DOHH2 (cell line): ENCODE results near the gene FAM8A1.

Source experiments
- H3F3A ChIP-seq: fragments of 200-600 bp; sonication (generic), shearing (Covaris generic); 2 replicates; pipeline ENCODE4 v1.6.0; 2016; ENCODE audit warnings: antibody characterized with exemption, mild to moderate bottlenecking; ENCODE audit not compliant: control insufficient read depth, insufficient read depth
- H3K27ac ChIP-seq: fragments of 200-600 bp; sonication (generic); 2 replicates; pipeline ENCODE4 v1.5.1; 2014; ENCODE audit warnings: low read depth, mild to moderate bottlenecking, low read length, moderate library complexity
- H3K27me3 ChIP-seq: fragments of 200-600 bp; sonication (generic); 2 replicates; pipeline ENCODE4 v1.6.1; 2014; ENCODE audit warnings: mild to moderate bottlenecking, low read length, mixed read lengths; ENCODE audit not compliant: control insufficient read depth
- H3K36me3 ChIP-seq: fragments of 200-600 bp; sonication (generic); 2 replicates; pipeline ENCODE4 v1.6.1; 2014; ENCODE audit warnings: mild to moderate bottlenecking, low read length, moderate library complexity, mixed read lengths; ENCODE audit not compliant: control insufficient read depth
- H3K4me1 ChIP-seq: fragments of 200-600 bp; sonication (generic); 2 replicates; pipeline ENCODE4 v1.6.1; 2014; ENCODE audit warnings: mild to moderate bottlenecking, low read length, mixed read lengths; ENCODE audit not compliant: control insufficient read depth
- H3K4me2 ChIP-seq: fragments of 200-600 bp; sonication (generic); 2 replicates; pipeline ENCODE4 v1.6.0; 2014; ENCODE audit warnings: mild to moderate bottlenecking, low read length, moderate library complexity
- H3K4me3 ChIP-seq: fragments of 200-600 bp; sonication (generic); 2 replicates; pipeline ENCODE4 v1.5.1; 2014; ENCODE audit warnings: mild to moderate bottlenecking, low read length, mixed read lengths
- H3K79me2 ChIP-seq: fragments of 200-600 bp; sonication (generic); 2 replicates; pipeline ENCODE4 v1.6.1; 2014; ENCODE audit warnings: mild to moderate bottlenecking, low read length, mixed read lengths; ENCODE audit not compliant: control insufficient read depth
- H3K9me2 ChIP-seq: fragments of 200-600 bp; sonication (generic); replicated peaks from 2 replicates; pipeline ENCODE4 v1.6.1; 2014; ENCODE audit warnings: mild to moderate bottlenecking, low read length, mixed read lengths; ENCODE audit not compliant: control insufficient read depth
- H3K9me3 ChIP-seq: fragments of 200-600 bp; sonication (generic); 2 replicates; pipeline ENCODE4 v1.6.1; 2014; ENCODE audit warnings: antibody characterized with exemption, low read length, mixed read lengths; ENCODE audit not compliant: control insufficient read depth, insufficient read depth
- H4K20me1 ChIP-seq: fragments of 200-600 bp; sonication (generic); 2 replicates; pipeline ENCODE4 v1.6.0; 2014; ENCODE audit warnings: low read depth, mild to moderate bottlenecking, antibody characterized with exemption, low read length, moderate library complexity; ENCODE audit not compliant: control insufficient read depth, insufficient read depth
- CTCF ChIP-seq: fragments of 200-600 bp; sonication (generic); IDR thresholded peaks from one replicate; pipeline ENCODE4 v1.5.1; 2014; ENCODE audit warnings: antibody characterized with exemption, mild to moderate bottlenecking, low read depth, low read length; ENCODE audit not compliant: poor library complexity, severe bottlenecking
- EZH2phosphoT487 ChIP-seq: fragments of 200-600 bp; sonication (generic); IDR thresholded peaks from 2 replicates; pipeline ENCODE4 v1.6.1; 2017; ENCODE audit warnings: borderline replicate concordance, mild to moderate bottlenecking, antibody characterized with exemption, low read length, moderate library complexity, mixed read lengths

The FAM8A1 gene

GRCh38 chr6:17602888-17603287, 2.8 kb downstream of the FAM8A1 start:
- Histone ChIP-seq H3K36me3 (peaks cover 13% of the 10 kb centered on the region), H3K27ac (no peak overlapping the region), H3K79me2 (peaks cover 19% of the 10 kb centered on the region), H3K27me3 (no peaks in the 10 kb centered on the region), H3K4me2 (peak overlapping the region; percentile 88; the same call in 1 of the 2 replicates), H3K4me3 (no peak overlapping the region), H3K9me2 (no peaks in the 10 kb centered on the region), H3F3A (peaks cover 18% of the 10 kb centered on the region), H4K20me1 (no peaks in the 10 kb centered on the region), H3K4me1 (peaks cover 27% of the 10 kb centered on the region), H3K9me3 (no peaks in the 10 kb centered on the region)
- TF ChIP-seq EZH2phosphoT487 (no peak), CTCF (no peak)

- TF ChIP-seq CTCF (no peak), EZH2phosphoT487 (no peak)
- Histone ChIP-seq H3F3A (peaks cover 56% of the 10 kb centered on the region), H3K27ac (no peak overlapping the region), H3K4me2 (no peak overlapping the region), H3K4me1 (peaks cover 17% of the 10 kb centered on the region), H4K20me1 (no peaks in the 10 kb centered on the region), H3K9me3 (no peaks in the 10 kb centered on the region), H3K9me2 (no peaks in the 10 kb centered on the region), H3K79me2 (peaks cover 9% of the 10 kb centered on the region), H3K4me3 (no peak overlapping the region), H3K36me3 (peaks cover 35% of the 10 kb centered on the region), H3K27me3 (no peaks in the 10 kb centered on the region)
These were observed 6.5 kb downstream of the FAM8A1 start for GRCh38 chr6:17606606-17607005.

DNA sequence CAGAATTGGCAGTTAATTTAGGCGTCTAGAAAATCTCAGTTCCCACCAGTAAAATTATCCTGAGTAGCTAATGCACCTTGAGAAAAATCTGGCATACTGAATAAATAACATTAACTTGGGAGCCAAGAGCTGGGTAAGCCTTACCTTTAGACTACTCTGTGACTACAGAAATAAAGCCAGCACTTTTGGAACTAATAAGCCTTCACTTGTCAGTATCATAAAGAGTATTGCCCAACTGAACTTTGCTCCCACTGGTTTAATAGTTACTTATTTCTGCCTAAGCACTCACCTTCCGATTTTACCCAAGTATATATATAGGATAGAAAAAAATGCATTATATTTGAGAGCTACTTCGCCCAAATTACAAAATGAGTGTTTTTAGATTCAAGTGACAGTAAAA, 10.7 kb downstream of the FAM8A1 start:
- Histone ChIP-seq H3K4me3 (no peak overlapping the region), H4K20me1 (no peaks in the 10 kb centered on the region), H3F3A (peaks cover 60% of the 10 kb centered on the region), H3K9me2 (no peaks in the 10 kb centered on the region), H3K27ac (no peak overlapping the region), H3K4me1 (peaks cover under 1% of the 10 kb centered on the region; the same call in 1 of the 2 replicates), H3K27me3 (no peaks in the 10 kb centered on the region), H3K9me3 (no peaks in the 10 kb centered on the region), H3K36me3 (peaks cover 52% of the 10 kb centered on the region), H3K79me2 (no peaks in the 10 kb centered on the region), H3K4me2 (no peak overlapping the region)
- TF ChIP-seq EZH2phosphoT487 (no peak), CTCF (no peak)
